GM12872 (cell line): Measurements from ENCODE around the gene GSG1L.

Experiments
- CTCF ChIP-seq: IDR thresholded peaks from 3 replicates; pipeline ENCODE4 v1.5.1; 2011; ENCODE audit warnings: low read depth, mild to moderate bottlenecking, low read length, moderate library complexity; ENCODE audit not compliant: insufficient read depth

The GSG1L gene

GRCh38 chr16:28063591-28064061, at the start of gene GSG1L:
Gene GSG1L (minus strand): TSS chr16:28063714. CDS start chr16:28063424, 290 bp downstream.
- no peak for TF ChIP-seq CTCF

- no peak for TF ChIP-seq CTCF
These were observed 49.4 kb upstream of the GSG1L start for GRCh38 chr16:28112908-28113307.

- no peak for TF ChIP-seq CTCF
These were observed 47.5 kb upstream of the GSG1L start for GRCh38 chr16:28110977-28111376.

GRCh38 chr16:28110479-28110878, 47.0 kb upstream of the GSG1L start:
- TF ChIP-seq CTCF = no peak

GRCh38 chr16:28110074-28110473, 46.6 kb upstream of the GSG1L start:
- no peak for TF ChIP-seq CTCF

- TF ChIP-seq CTCF = no peak
These were observed 45.2 kb upstream of the GSG1L start for GRCh38 chr16:28108590-28109247.

- no peak for TF ChIP-seq CTCF
These were observed 43.7 kb upstream of the GSG1L start for GRCh38 chr16:28107232-28107631.
